Activated naive CD4-positive, alpha-beta T cell treated with anti-CD3 and anti-CD28 coated beads, Interleukin-2, amount 50 U/mL, for 24 hours (primary cell): ENCODE data around the gene NOX1.

Experiments
- H3K27ac Mint-ChIP-seq: one replicate; pipeline ENCODE4 v1.8.0; 2021; ENCODE audit warnings: mild to moderate bottlenecking, mixed read lengths
- H3K27me3 Mint-ChIP-seq: one replicate; pipeline ENCODE4 v1.8.0; 2021; ENCODE audit warnings: mixed read lengths
- H3K36me3 Mint-ChIP-seq: one replicate; pipeline ENCODE4 v1.8.0; 2021; ENCODE audit warnings: mixed read lengths
- H3K4me1 Mint-ChIP-seq: one replicate; pipeline ENCODE4 v1.8.0; 2021; ENCODE audit warnings: mixed read lengths
- H3K4me3 Mint-ChIP-seq: one replicate; pipeline ENCODE4 v1.8.0; 2021; ENCODE audit warnings: mild to moderate bottlenecking, mixed read lengths
- H3K9me3 Mint-ChIP-seq: one replicate; pipeline ENCODE4 v1.8.0; 2021; ENCODE audit warnings: mixed read lengths

Gene NOX1

DNA sequence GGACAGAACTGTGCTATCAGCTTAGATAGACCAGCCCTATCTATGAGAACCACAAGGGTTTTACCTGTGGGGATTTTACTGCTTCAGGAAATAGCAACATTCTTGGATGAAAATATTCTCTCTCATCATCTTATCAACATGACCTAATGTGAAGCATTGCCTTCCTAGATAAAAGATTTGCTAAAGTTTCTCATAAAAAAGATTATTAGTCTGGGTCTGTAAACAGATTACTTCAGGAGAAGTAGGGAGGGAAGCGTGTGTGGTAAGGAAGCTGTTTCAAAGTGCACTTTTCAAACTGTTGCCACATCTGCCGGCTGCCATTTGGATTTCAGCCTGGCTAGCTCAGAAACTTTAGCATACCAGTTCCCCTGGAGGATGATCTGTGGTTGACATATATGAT is at the start of gene NOX1:
NOX1 (minus strand) TSS at position 35 of the 400 bp plus-strand sequence. CDS start 220 bp downstream, outside the sequence.
- no peaks in the 10 kb centered on the region for H3K36me3 Mint-ChIP-seq
- H3K9me3 Mint-ChIP-seq: no peaks in the 10 kb centered on the region
- H3K4me1 Mint-ChIP-seq: no peaks in the 10 kb centered on the region
- H3K4me3 Mint-ChIP-seq: no peak within 1 kb of the TSS
- H3K27me3 Mint-ChIP-seq: peaks cover 1% of the 10 kb centered on the region
- H3K27ac Mint-ChIP-seq: no peak within 1 kb of the TSS

DNA sequence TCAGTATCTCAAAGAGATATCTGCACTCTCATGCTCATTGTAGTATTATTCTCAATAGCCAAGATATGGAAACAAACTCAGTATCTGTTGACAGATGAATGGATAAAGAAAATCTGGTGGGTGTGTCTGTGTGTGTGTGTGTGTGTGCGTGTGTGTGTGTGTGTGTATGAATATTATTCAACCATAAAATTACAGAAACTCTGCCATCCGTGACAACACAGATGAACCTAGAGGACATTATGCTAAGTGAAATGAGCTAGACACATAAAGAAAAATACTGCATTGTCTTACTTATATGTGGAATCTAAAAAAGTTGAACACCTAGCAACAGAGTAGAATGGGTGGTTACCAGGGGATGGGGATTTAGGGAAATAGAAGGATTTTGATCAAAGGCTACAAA is 41.4 kb upstream of the NOX1 start:
- H3K36me3 Mint-ChIP-seq: peaks cover 2% of the 10 kb centered on the region
- no peaks in the 10 kb centered on the region for H3K9me3 Mint-ChIP-seq
- H3K4me3 Mint-ChIP-seq: no peak overlapping the region

DNA sequence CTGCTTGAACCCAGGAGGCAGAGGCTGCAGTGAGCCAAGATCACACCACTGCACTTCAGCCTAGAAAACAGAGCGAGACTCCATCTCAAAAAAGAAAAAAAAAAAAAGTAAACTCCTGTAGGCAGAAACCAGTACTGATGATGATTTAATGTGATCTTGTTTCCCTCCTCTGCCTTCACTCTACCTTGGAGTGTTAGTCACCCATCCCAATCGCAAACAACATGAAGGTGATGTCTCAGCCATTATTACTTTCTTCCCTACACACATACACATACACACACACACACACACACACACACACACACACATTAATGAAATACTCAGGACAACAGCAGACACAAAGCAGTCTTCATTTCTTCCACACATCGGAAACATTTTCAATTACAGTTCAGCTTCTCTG is 39.0 kb upstream of the NOX1 start:
- no peaks in the 10 kb centered on the region for H3K4me1 Mint-ChIP-seq
- no peaks in the 10 kb centered on the region for H3K27me3 Mint-ChIP-seq
- H3K4me3 Mint-ChIP-seq: no peak overlapping the region
- H3K9me3 Mint-ChIP-seq: no peaks in the 10 kb centered on the region
- H3K36me3 Mint-ChIP-seq: peaks cover 2% of the 10 kb centered on the region
- H3K27ac Mint-ChIP-seq: no peak overlapping the region

More for the DNA sequence above, 41.4 kb upstream of the NOX1 start:
- Mint-ChIP-seq H3K27ac (no peak overlapping the region), H3K27me3 (no peaks in the 10 kb centered on the region), H3K4me1 (no peaks in the 10 kb centered on the region)

DNA sequence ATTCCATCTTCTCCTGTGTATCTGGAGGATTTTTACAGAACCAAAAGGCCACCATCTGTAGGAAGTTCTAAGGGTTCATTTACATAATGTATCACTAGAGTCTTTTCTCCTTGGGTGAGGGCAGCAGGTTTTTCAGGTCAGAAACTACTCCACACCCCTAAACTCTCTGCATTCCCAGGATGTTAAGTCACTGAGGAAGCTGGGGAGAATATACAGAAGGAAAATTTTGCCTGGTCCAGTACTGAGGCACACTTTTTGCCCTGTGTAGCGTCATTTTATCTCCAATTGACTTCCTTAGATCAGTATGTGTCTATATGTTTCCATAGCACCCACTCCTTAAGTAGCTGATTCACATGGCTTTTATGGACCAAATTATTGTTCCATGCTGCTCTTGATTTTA is 37.6 kb upstream of the NOX1 start:
- Mint-ChIP-seq H3K4me1 (no peaks in the 10 kb centered on the region), H3K4me3 (no peak overlapping the region), H3K27ac (no peak overlapping the region), H3K36me3 (peaks cover 2% of the 10 kb centered on the region), H3K27me3 (no peaks in the 10 kb centered on the region), H3K9me3 (no peaks in the 10 kb centered on the region)

DNA sequence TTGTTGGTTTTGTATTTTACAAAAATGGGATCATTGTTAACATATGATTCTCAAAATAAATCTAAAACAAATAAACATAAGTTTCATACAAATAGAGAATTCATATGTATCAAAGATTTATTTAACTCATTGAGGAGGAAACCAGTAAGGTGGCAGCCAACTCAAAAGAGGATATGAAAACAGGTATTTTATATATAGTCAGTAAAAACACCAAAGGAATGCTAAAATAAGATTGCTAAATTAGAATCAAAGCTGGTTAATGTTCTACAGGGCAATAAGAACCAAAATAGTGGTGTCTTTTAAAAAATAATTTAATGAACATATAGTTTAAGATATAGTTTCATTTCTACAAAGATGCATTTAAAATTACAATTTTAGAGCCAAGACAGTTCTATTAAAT is 31.5 kb upstream of the NOX1 start:
- H3K9me3 Mint-ChIP-seq: no peaks in the 10 kb centered on the region
- no peaks in the 10 kb centered on the region for H3K36me3 Mint-ChIP-seq
- no peak overlapping the region for H3K27ac Mint-ChIP-seq
- no peak overlapping the region for H3K4me3 Mint-ChIP-seq
- no peaks in the 10 kb centered on the region for H3K4me1 Mint-ChIP-seq
- no peaks in the 10 kb centered on the region for H3K27me3 Mint-ChIP-seq

DNA sequence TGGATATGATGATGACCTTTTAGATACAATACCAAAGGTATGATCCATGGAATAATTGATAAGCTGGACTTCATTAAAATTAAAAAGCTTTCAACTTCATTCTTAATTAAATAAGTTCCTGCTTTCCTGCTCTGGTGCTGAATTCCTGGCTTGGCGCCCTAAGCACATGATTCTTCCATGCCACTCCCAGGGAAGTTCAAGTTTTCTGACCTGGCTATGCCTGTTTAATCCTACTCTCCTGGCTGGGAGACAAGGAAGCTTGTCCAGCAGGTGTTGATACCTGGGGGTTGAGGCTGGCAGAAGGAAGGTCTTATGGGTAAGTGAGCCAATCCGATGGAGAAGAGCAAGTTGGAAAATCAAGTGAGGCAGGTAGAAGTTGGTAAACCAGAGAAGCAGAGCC is 30.3 kb upstream of the NOX1 start:
- Mint-ChIP-seq H3K27me3 (no peaks in the 10 kb centered on the region), H3K9me3 (no peaks in the 10 kb centered on the region), H3K36me3 (no peaks in the 10 kb centered on the region), H3K27ac (no peak overlapping the region), H3K4me3 (no peak overlapping the region), H3K4me1 (no peaks in the 10 kb centered on the region)

DNA sequence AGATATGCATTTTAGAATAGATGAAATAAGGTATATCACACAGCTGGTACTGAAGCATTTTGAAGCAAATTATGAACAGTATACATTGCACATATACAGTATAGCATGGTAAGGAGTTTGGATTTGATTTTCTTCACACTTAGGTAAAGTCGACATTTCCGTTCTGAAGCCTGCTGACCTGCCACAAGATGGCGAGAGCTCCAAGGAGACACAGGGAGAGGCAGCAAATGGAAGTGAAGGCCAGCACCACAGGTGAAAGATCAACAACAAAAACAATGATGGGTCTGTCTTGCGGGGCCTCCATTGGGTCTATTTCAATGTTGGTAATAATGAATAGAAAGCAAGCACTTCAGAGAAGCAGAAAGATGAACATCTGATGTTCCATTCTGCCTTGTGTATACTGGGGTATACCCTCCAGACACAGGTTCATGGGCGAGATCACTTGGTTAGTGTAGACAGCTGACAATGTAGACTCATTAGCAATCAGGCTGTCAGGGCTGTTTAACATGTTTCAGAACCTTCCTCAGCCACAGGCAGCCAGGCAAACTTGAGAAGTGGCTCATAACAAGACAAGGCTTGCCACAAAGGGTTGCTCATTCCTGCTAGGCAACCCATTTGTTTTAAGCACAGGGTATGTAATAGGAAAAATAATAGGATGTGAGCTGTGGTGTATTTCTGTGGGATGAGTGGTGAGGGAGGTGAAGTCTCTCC is 21.4 kb upstream of the NOX1 start:
- Mint-ChIP-seq H3K36me3 (no peaks in the 10 kb centered on the region), H3K4me1 (no peaks in the 10 kb centered on the region), H3K9me3 (no peaks in the 10 kb centered on the region), H3K27me3 (no peaks in the 10 kb centered on the region), H3K4me3 (no peak overlapping the region), H3K27ac (no peak overlapping the region)

DNA sequence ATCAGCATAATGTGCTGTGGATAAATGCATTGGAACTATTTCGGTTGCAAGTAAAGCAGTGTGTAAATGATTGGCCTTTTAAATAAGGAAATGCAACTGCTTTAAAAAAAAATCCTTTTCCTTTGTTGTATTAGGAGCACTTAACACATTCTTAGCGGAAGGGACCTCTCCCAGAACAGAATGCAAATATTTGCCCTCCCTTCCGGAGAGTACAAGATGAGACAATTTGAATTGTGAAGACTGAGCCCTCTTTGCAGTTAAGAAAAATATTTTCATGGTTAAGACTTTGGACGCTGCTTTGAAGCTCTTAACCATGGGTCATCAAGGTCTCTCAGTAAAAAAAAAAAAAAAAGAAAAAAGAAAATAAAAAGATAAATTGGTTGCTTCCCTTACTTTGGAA is 9.5 kb upstream of the NOX1 start:
- Mint-ChIP-seq H3K27ac (no peak overlapping the region), H3K9me3 (no peaks in the 10 kb centered on the region), H3K4me3 (no peak overlapping the region), H3K27me3 (no peaks in the 10 kb centered on the region), H3K4me1 (peaks cover 3% of the 10 kb centered on the region), H3K36me3 (no peaks in the 10 kb centered on the region)

DNA sequence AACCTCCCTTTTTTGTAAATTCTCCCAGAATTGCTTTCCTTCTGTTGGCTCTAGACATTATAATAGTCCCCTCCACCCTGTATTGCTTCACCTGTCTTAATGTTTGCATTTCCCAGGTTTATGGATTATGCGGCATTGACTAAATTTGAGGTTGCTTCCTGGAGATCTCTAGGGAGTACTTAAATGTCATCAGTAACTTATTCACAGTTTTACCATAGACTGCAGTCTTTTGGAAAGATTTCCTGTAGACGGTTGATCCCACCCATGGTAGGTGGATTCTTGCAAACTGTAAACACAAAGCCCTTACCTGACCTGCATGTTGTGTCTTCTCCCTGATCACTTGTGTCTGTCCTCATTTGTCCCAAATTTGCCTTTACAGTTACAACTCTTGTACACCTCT is 6.2 kb upstream of the NOX1 start:
- Mint-ChIP-seq H3K27ac (no peak overlapping the region), H3K4me1 (peaks cover 3% of the 10 kb centered on the region), H3K36me3 (no peaks in the 10 kb centered on the region), H3K4me3 (no peak overlapping the region), H3K9me3 (no peaks in the 10 kb centered on the region), H3K27me3 (peaks cover 1% of the 10 kb centered on the region)

DNA sequence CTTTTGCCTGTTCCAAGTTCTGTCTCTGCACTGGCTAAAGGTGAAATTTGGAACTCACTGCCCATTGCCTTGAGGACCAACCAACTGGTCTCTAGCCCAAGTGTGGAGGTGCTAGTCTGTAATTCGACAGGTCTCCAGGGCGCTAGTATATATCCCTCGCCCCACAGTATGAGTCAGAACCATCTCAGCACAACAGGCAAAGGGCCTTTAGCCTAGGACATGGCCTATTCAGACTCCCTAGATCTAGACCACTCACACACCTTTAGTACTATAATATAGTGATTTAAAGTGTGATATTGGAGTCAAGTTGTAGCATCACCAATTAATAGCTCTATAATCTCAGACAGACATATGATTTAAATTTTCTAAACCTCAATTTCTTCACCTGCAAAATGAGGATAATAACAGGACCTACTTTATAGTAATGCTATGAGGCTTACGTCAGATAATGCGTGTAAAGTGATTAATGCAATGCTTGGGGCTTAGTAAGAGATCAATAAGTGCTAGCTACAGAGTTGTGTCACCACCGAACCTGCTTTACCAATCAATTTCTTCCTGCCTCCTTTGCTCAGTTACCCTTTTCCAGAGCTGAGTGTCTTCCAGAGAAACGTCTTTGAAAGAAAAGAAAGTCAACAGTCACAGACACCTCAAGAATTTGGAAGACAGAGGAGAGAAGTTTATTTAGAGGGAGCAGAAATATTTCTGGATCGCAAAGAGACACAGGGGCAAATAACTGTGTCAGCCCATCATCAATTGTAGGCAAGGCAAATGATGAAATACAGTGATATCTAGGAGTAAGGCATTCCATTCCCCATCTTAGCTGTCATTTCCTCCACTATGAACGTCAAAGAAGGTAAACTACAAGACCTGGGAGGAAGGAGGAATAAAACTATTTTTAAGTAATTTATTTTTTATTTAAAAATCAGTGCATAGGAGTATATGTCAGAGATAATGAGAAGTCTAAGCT is 2.3 kb downstream of the NOX1 start:
- Mint-ChIP-seq H3K27ac (no peak overlapping the region), H3K4me3 (no peak overlapping the region), H3K4me1 (no peaks in the 10 kb centered on the region), H3K9me3 (no peaks in the 10 kb centered on the region), H3K27me3 (no peaks in the 10 kb centered on the region), H3K36me3 (no peaks in the 10 kb centered on the region)

DNA sequence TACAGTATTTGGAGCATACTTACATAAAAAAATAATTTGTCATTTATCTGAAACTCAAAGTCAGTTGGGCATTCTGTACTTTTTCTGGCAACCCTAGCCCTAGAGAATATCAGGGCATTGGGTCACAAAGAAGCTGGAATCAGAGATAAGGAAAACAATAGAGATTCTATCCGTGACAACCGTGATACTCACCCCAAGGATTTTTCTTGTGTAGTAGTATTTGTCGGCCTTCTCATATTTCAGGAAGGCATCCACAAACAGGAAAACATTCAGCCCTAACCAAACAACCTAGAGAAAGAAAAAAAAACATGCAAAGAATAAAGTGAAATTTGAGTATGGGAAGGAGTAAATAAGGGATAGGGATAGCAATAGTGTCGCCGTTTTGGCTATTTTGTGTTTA is 3.6 kb downstream of the NOX1 start:
- no peak overlapping the region for H3K27ac Mint-ChIP-seq
- H3K4me3 Mint-ChIP-seq: no peak overlapping the region
- no peaks in the 10 kb centered on the region for H3K4me1 Mint-ChIP-seq
- H3K9me3 Mint-ChIP-seq: no peaks in the 10 kb centered on the region
- no peaks in the 10 kb centered on the region for H3K36me3 Mint-ChIP-seq
- H3K27me3 Mint-ChIP-seq: no peaks in the 10 kb centered on the region

DNA sequence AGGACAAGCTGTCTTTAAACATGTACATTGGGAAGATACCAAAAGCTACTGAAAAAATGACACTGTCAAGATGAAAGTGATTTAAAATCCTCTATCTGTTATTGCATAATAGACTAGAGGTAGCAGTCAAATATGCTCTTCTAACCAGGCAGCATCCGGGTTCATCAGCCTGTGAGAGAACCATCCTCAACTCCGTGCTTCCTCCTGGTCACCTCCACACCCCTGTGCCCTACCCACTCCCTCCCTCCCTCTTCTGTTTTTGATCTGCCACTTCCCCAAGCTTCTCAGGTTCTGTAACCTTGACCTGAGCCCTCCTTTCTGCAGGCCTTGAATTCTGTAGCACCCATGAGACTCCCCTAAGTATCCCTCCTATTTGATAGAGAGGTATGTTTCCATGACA is 5.9 kb downstream of the NOX1 start:
- H3K36me3 Mint-ChIP-seq: no peaks in the 10 kb centered on the region
- H3K9me3 Mint-ChIP-seq: no peaks in the 10 kb centered on the region
- H3K4me3 Mint-ChIP-seq: no peak overlapping the region
- H3K4me1 Mint-ChIP-seq: no peaks in the 10 kb centered on the region
- no peaks in the 10 kb centered on the region for H3K27me3 Mint-ChIP-seq
- H3K27ac Mint-ChIP-seq: no peak overlapping the region

DNA sequence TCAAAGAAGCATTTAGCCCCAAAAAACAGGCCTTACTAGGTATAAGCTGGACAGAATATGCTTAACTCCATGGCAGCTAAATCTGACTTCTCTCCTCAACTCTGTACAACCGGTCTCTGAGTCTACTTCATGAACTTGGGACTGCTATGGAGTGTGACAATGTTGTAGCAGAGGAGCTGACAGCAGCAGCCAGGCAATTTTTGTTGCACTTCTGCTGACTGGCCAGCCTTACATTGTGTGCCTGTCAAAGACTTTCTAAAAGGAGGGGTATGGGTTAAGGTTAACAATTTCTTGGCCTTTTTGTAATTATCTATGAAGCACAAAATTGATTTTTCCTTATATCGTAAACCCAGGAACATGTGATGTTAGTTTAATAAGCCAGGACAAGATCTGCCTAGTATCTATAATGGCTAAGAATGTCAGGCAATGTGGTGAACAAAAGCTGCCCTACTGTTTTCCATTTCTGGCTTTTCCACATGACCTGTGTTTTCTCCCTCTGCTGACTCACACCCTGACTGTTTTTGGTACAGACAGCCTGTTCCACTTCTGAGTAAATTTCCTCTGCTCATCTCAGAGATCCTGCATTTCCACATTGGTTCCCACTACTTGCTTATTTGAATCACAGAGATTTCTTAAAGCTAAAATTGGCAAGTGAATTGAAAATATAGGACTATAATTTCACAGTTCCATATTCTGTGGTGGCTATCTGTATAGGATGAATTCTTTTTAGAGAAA is 9.3 kb downstream of the NOX1 start:
- Mint-ChIP-seq H3K4me1 (no peaks in the 10 kb centered on the region), H3K36me3 (no peaks in the 10 kb centered on the region), H3K27me3 (no peaks in the 10 kb centered on the region), H3K27ac (no peak overlapping the region), H3K4me3 (no peak overlapping the region), H3K9me3 (no peaks in the 10 kb centered on the region)

DNA sequence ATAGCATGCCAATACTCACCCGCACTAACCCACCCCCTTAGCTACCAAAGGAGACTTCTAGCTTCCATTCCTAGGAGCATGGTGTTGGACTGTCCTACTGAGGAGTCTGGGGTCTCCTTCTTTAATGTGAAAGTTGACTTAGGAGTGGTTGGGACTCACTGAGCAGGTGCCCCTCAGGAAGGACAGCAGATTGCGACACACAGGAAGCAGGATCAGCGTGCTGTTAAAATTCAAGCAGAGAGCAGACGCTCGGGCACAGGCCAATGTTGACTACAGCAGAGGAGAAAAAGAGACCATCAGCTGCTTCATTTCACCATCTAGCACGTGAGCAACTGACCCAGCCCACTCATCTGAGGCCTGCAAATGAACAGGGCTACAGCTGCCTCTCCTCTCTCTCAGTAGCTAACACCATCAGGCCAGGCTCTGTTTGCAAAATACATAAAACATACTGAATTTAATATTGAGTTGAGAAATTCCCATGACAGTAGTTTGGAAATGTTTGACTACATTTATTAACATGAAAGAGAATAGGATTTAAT is 10.8 kb downstream of the NOX1 start:
- no peaks in the 10 kb centered on the region for H3K9me3 Mint-ChIP-seq
- H3K4me1 Mint-ChIP-seq: no peaks in the 10 kb centered on the region
- H3K27ac Mint-ChIP-seq: no peak overlapping the region
- H3K4me3 Mint-ChIP-seq: no peak overlapping the region
- no peaks in the 10 kb centered on the region for H3K36me3 Mint-ChIP-seq
- H3K27me3 Mint-ChIP-seq: no peaks in the 10 kb centered on the region

DNA sequence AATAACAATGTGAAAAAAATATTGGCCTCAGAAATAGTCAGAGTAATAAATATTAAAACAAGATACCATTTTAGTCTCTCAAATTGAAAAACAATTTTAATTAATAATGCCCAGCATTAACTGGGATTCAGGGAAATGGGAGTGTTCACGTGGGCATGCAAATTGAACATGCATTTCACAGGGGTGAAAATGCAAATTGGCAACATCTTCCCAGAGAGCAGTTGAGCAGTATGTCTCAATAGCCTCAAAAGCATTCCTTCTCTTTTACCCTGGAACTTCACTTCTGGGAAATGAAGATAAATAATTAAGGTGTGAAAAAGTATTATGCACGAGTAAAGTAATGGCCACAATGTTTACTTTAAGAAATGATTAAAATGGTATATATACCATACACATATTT is 21.3 kb downstream of the NOX1 start:
- no peak overlapping the region for H3K27ac Mint-ChIP-seq
- peaks cover 4% of the 10 kb centered on the region for H3K9me3 Mint-ChIP-seq
- H3K4me1 Mint-ChIP-seq: no peaks in the 10 kb centered on the region
- no peak overlapping the region for H3K4me3 Mint-ChIP-seq
- no peaks in the 10 kb centered on the region for H3K36me3 Mint-ChIP-seq
- H3K27me3 Mint-ChIP-seq: no peaks in the 10 kb centered on the region
